PC-3 (cell line): ENCODE measurements around the gene ASTN2. TPM values are rescaled to one million over a fixed set of nuclear protein-coding genes. Genes with fewer than 3 reads are reported as not detected.

Experiments used
- ATAC-seq: fragments of 200-7000 bp; cut with Tn5 transposase; 2 replicates; pipeline ENCODE4 v1.9.1; 2020; ENCODE audit warnings: mild to moderate bottlenecking, moderate library complexity
- BruUV-seq: library from RNA; stranded (reverse); fragments of 400-500 nt; replicated peaks from 2 replicates; lab custom pipeline; 2021; lab: Mats Ljungman, UMichigan
- CTCF ChIA-PET: fragments of 300-600 bp; sonication (Branson Sonifier 250); formaldehyde crosslinking; loops from one replicate; lab custom pipeline; 2022; ENCODE audit warnings: antibody characterized with exemption; lab: Charles Lee
- POLR2A ChIA-PET: fragments of 300-600 bp; sonication (Branson Sonifier 250); formaldehyde crosslinking; loops from one replicate; lab custom pipeline; 2022; ENCODE audit warnings: antibody characterized with exemption; ENCODE audit not compliant: unreplicated experiment; lab: Charles Lee
- DNase-seq: peaks from one replicate; pipeline ENCODE4 v3.0.0-alpha.2; 2015
- H2AFZ ChIP-seq: fragments of 300-600 bp; sonication (generic); 2 replicates; pipeline ENCODE4 v1.6.0; 2016; ENCODE audit warnings: antibody characterized with exemption, low read length
- H3F3A ChIP-seq: fragments of 300-600 bp; sonication (generic); one replicate; pipeline ENCODE4 v1.6.0; 2017; ENCODE audit warnings: antibody characterized with exemption, low read length, control low read depth, mild to moderate bottlenecking; ENCODE audit not compliant: unreplicated experiment
- H3K27ac ChIP-seq: fragments of 300-600 bp; sonication (generic); 2 replicates; pipeline ENCODE4 v1.5.1; 2016; ENCODE audit warnings: mild to moderate bottlenecking, low read length
- H3K27me3 ChIP-seq: fragments of 300-600 bp; sonication (generic); 2 replicates; pipeline ENCODE4 v1.6.1; 2016; ENCODE audit warnings: low read length, mixed read lengths
- H3K36me3 ChIP-seq: fragments of 300-600 bp; sonication (generic); 2 replicates; pipeline ENCODE4 v1.6.1; 2016; ENCODE audit warnings: low read depth, mixed run types, low read length, mixed read lengths
- H3K4me1 ChIP-seq: fragments of 300-600 bp; sonication (generic); 2 replicates; pipeline ENCODE4 v1.5.1; 2016; ENCODE audit warnings: low read length; ENCODE audit not compliant: insufficient read depth
- H3K4me2 ChIP-seq: fragments of 300-600 bp; sonication (generic); 2 replicates; pipeline ENCODE4 v1.6.0; 2016; ENCODE audit warnings: low read length
- H3K4me3 ChIP-seq: fragments of 300-600 bp; sonication (generic); 2 replicates; pipeline ENCODE4 v1.5.1; 2016; ENCODE audit warnings: mild to moderate bottlenecking, low read length, mixed read lengths
- H3K79me2 ChIP-seq: fragments of 300-600 bp; sonication (generic); 2 replicates; pipeline ENCODE4 v1.6.1; 2017; ENCODE audit warnings: low read length, mixed read lengths
- H3K9ac ChIP-seq: fragments of 300-600 bp; sonication (generic); 2 replicates; pipeline ENCODE4 v1.6.0; 2016; ENCODE audit warnings: mild to moderate bottlenecking, low read length
- H3K9me2 ChIP-seq: fragments of 300-600 bp; sonication (generic); replicated peaks from 2 replicates; pipeline ENCODE4 v1.6.1; 2016; ENCODE audit warnings: mixed run types, low read length, mixed read lengths
- H3K9me3 ChIP-seq: fragments of 300-600 bp; sonication (generic); 2 replicates; pipeline ENCODE4 v1.6.1; 2016; ENCODE audit warnings: low read length, mixed read lengths
- H4K20me1 ChIP-seq: fragments of 300-600 bp; sonication (generic); 2 replicates; pipeline ENCODE4 v1.6.1; 2016; ENCODE audit warnings: low read length, mixed read lengths
- EZH2 ChIP-seq: fragments of 300-600 bp; sonication (generic); IDR thresholded peaks from one replicate; pipeline ENCODE4 v1.6.1; 2017; ENCODE audit warnings: antibody characterized with exemption, mild to moderate bottlenecking, low read length; ENCODE audit not compliant: unreplicated experiment
- EZH2phosphoT487 ChIP-seq: fragments of 300-600 bp; sonication (generic); IDR thresholded peaks from 2 replicates; pipeline ENCODE4 v1.6.1; 2018; ENCODE audit warnings: mild to moderate bottlenecking, antibody characterized with exemption, low read length, borderline replicate concordance
- intact Hi-C: fragments of 100-400 bp; cut with micrococcal nuclease; formaldehyde crosslinking; loops from 2 replicates; pipeline ENCODE4 v1.9.0; 2023
- total RNA-seq: library from RNA; depleted of rRNA; stranded (reverse); fragments of >200 nt; gene quantifications from 2 replicates; pipeline ENCODE4 v1.2.3, GENCODE V29; 2014
- TF ChIP-seq, protein P1 (sequence below): fragments of 300-600 bp; sonication (generic); conservative IDR thresholded peaks from 2 replicates; pipeline ENCODE4 v1.5.1; 2017; ENCODE audit warnings: antibody characterized with exemption, low read depth, mild to moderate bottlenecking, low read length

The ASTN2 gene
- total RNA-seq, 1 experiment from 2014 or later: 3.5 TPM

DNA sequence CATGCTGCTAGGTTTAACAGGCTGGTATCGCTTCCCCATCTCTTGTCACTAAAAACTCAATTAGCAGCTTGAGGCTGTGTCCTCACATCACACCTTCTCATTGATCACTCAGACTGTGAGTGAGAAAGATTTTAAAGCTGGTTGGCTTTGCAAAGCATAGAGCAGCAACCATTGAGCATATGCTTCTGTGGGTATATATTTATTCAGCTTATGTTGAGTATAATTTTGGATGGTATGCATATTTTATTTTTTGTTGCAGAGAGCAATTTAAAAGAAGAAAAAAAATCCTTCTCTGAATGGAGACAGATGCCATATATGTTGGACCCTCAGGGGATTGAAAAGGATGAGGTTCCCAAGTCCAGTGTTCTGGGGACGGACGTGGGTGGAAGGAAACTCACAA, 565.1 kb downstream of the ASTN2 start:
- intact Hi-C loops: no loop called here

DNA sequence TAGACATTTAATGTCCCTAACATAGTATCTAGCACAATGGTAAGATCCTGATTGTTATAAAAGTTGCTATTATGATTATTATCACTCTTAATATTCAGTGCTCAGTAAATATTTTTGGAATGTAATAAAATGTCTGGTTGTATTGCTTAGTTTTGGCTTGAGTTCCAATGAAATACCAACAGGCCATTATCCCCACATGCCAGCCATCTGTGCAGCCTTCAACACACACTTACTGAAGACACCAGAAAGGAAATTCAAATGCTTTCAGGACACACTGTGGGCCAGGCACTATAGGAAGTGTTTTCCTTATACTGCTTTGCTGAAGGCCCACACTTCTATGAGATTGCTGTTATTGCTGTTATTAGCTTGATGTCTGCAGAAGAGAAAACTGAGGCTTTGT, 570.2 kb downstream of the ASTN2 start:
- no peak for DNase-seq
- Histone ChIP-seq H3K4me2 (no peak overlapping the region), H2AFZ (no peak overlapping the region), H3K4me1 (no peaks in the 10 kb centered on the region), H3K9me2 (no peaks in the 10 kb centered on the region), H3K27me3 (no peaks in the 10 kb centered on the region), H3K27ac (no peak overlapping the region), H4K20me1 (no peaks in the 10 kb centered on the region), H3K79me2 (no peaks in the 10 kb centered on the region), H3K9ac (no peak overlapping the region), H3F3A (no peaks in the 10 kb centered on the region), H3K9me3 (no peaks in the 10 kb centered on the region), H3K36me3 (no peaks in the 10 kb centered on the region), H3K4me3 (no peak overlapping the region)
- intact Hi-C loops: no loop called here
- CTCF ChIA-PET: no interaction called here
- TF ChIP-seq EZH2phosphoT487: no peak
- no peak for TF ChIP-seq EZH2
- TF ChIP-seq, protein P1, sequence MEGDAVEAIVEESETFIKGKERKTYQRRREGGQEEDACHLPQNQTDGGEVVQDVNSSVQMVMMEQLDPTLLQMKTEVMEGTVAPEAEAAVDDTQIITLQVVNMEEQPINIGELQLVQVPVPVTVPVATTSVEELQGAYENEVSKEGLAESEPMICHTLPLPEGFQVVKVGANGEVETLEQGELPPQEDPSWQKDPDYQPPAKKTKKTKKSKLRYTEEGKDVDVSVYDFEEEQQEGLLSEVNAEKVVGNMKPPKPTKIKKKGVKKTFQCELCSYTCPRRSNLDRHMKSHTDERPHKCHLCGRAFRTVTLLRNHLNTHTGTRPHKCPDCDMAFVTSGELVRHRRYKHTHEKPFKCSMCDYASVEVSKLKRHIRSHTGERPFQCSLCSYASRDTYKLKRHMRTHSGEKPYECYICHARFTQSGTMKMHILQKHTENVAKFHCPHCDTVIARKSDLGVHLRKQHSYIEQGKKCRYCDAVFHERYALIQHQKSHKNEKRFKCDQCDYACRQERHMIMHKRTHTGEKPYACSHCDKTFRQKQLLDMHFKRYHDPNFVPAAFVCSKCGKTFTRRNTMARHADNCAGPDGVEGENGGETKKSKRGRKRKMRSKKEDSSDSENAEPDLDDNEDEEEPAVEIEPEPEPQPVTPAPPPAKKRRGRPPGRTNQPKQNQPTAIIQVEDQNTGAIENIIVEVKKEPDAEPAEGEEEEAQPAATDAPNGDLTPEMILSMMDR: no peak
- no TSS peak for BruUV-seq
- POLR2A ChIA-PET: no interaction called here
- ATAC-seq: no peak

More for the DNA sequence above, 565.1 kb downstream of the ASTN2 start:
- Histone ChIP-seq H3K9ac (no peak overlapping the region), H3F3A (no peaks in the 10 kb centered on the region), H3K4me2 (no peak overlapping the region), H3K36me3 (no peaks in the 10 kb centered on the region), H3K27me3 (no peaks in the 10 kb centered on the region), H3K9me2 (no peaks in the 10 kb centered on the region), H3K9me3 (no peaks in the 10 kb centered on the region), H3K4me1 (no peaks in the 10 kb centered on the region), H2AFZ (no peak overlapping the region), H4K20me1 (no peaks in the 10 kb centered on the region), H3K4me3 (no peak overlapping the region), H3K79me2 (no peaks in the 10 kb centered on the region), H3K27ac (no peak overlapping the region)
- ChIA-PET CTCF (no interaction called here), POLR2A (no interaction called here)
- BruUV-seq: no TSS peak
- no peak for TF ChIP-seq EZH2
- TF ChIP-seq EZH2phosphoT487: no peak
- TF ChIP-seq, protein P1: no peak
- no peak for ATAC-seq
- DNase-seq: no peak

DNA sequence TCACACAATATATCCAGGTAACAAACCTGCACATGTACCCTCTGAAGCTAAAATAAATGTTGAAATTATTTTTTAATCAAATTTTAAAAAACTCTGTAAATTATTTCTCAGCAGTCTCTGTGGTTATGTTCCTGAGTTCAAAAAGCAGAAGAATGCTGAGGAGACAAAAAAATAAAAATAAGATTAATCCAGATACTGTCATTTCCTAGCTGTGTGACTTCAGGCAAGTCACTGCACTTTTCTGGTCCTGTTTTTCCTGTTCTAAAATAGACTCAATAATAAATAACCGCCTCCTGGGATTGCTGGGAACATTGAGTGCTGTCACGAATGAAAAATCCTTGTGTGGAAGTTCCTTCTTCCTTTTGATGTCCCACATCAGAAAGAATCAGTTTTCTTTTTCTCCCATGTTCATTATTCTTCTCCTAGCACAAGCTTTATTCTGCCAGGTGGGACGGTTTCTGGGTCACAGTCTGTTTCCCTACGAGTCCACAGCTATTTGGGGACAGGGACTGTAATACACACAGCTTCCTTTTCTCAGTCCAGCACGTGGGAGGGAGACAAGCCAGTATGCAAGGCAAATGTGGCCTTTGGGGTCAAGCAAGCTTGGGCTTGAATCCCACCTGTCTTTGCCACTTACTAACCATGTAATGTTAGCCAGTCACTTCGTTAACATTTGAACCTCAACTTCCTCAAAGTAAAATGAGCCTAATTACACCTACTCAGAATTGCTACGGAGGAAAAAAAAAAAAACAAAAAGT, 570.8 kb downstream of the ASTN2 start:
- Histone ChIP-seq H2AFZ (no peak overlapping the region), H3K4me2 (no peak overlapping the region), H3K27ac (no peak overlapping the region), H3K4me3 (no peak overlapping the region), H4K20me1 (no peaks in the 10 kb centered on the region), H3K4me1 (no peaks in the 10 kb centered on the region), H3K36me3 (no peaks in the 10 kb centered on the region), H3K27me3 (no peaks in the 10 kb centered on the region), H3K79me2 (no peaks in the 10 kb centered on the region), H3F3A (no peaks in the 10 kb centered on the region), H3K9ac (no peak overlapping the region), H3K9me3 (no peaks in the 10 kb centered on the region), H3K9me2 (no peaks in the 10 kb centered on the region)
- ATAC-seq (no peak), DNase-seq (no peak)
- POLR2A ChIA-PET: no interaction called here
- BruUV-seq: no TSS peak
- CTCF ChIA-PET: no interaction called here
- TF ChIP-seq EZH2phosphoT487 (no peak), EZH2 (no peak)
- TF ChIP-seq, protein P1: no peak
- intact Hi-C loops: no loop called here
